Duodenal mucosa (tissue), 2 donors: ENCODE results near the gene ZNF3.

Experiments used
- H3K27ac ChIP-seq: one replicate; pipeline ENCODE4 v1.7.0; 2013; ENCODE audit warnings: low read depth, low read length
- H3K27me3 ChIP-seq, 2 donors: one replicate each; pipeline ENCODE4 v1.7.0; 2013; ENCODE audit warnings: low read length in 2 of 2, control low read depth in 1 of 2; ENCODE audit not compliant: insufficient read depth in 2 of 2, control insufficient read depth in 1 of 2
- H3K36me3 ChIP-seq, 2 donors: one replicate each; pipeline ENCODE4 v1.7.0; 2013; ENCODE audit warnings: low read length in 2 of 2, control low read depth in 1 of 2; ENCODE audit not compliant: insufficient read depth in 2 of 2, control insufficient read depth in 1 of 2
- H3K4me1 ChIP-seq, 2 donors: one replicate each; pipeline ENCODE4 v1.7.0; 2013; ENCODE audit warnings: low read length in 2 of 2, control low read depth in 1 of 2; ENCODE audit not compliant: insufficient read depth in 2 of 2, control insufficient read depth in 1 of 2
- H3K4me3 ChIP-seq, 2 donors: one replicate each; pipeline ENCODE4 v1.7.0; 2013; ENCODE audit warnings: low read length in 2 of 2, low read depth in 1 of 2
- H3K9ac ChIP-seq, 2 donors: one replicate each; pipeline ENCODE4 v1.7.0; 2013; ENCODE audit warnings: low read length in 2 of 2, low read depth in 1 of 2
- H3K9me3 ChIP-seq, 2 donors: one replicate each; pipeline ENCODE4 v1.7.0; 2013; ENCODE audit warnings: low read length in 2 of 2, control low read depth in 1 of 2; ENCODE audit not compliant: control insufficient read depth in 1 of 2

Gene ZNF3

GRCh38 chr7:100033526-100033925 lies 48.0 kb downstream of the ZNF3 start:
- Histone ChIP-seq H3K27ac (no peak overlapping the region), H3K36me3 (peaks cover 55 to 73% of the 10 kb centered on the region in 2 donors), H3K9me3 (no peaks in the 10 kb centered on the region)

GRCh38 chr7:100029596-100029995 lies 51.9 kb downstream of the ZNF3 start:
- H3K27me3 ChIP-seq: no peaks in the 10 kb centered on the region
- no peak overlapping the region for H3K27ac ChIP-seq
- no peaks in the 10 kb centered on the region for H3K4me1 ChIP-seq
- H3K9me3 ChIP-seq: no peaks in the 10 kb centered on the region
- H3K36me3 ChIP-seq: peaks cover 39 to 86% of the 10 kb centered on the region in 2 donors
- H3K4me3 ChIP-seq: no peak overlapping the region
- H3K9ac ChIP-seq: no peak overlapping the region

More at GRCh38 chr7:100033526-100033925, 48.0 kb downstream of the ZNF3 start:
- no peaks in the 10 kb centered on the region for H3K27me3 ChIP-seq
- no peak overlapping the region for H3K9ac ChIP-seq
- peaks cover 15 to 22% of the 10 kb centered on the region in 2 donors for H3K4me1 ChIP-seq
- no peak overlapping the region for H3K4me3 ChIP-seq

- peaks cover 11 to 13% of the 10 kb centered on the region in 2 donors for H3K4me1 ChIP-seq
- H3K36me3 ChIP-seq: peaks cover 33 to 89% of the 10 kb centered on the region in 2 donors
- no peak overlapping the region for H3K9ac ChIP-seq
- no peak overlapping the region for H3K27ac ChIP-seq
- H3K4me3 ChIP-seq: no peak overlapping the region
- no peaks in the 10 kb centered on the region for H3K9me3 ChIP-seq
- H3K27me3 ChIP-seq: no peaks in the 10 kb centered on the region
Measured at GRCh38 chr7:100027197-100027596, 54.3 kb downstream of the ZNF3 start.

GRCh38 chr7:100024020-100024619 lies 57.4 kb downstream of the ZNF3 start:
- Histone ChIP-seq H3K9me3 (no peaks in the 10 kb centered on the region), H3K27ac (no peak overlapping the region), H3K4me1 (peaks cover 19 to 25% of the 10 kb centered on the region in 2 donors), H3K36me3 (peaks cover 15 to 65% of the 10 kb centered on the region in 2 donors), H3K4me3 (no peak overlapping the region), H3K27me3 (no peaks in the 10 kb centered on the region), H3K9ac (no peak overlapping the region)

- H3K27ac ChIP-seq: no peak overlapping the region
- H3K9me3 ChIP-seq: no peaks in the 10 kb centered on the region
- no peaks in the 10 kb centered on the region for H3K27me3 ChIP-seq
- H3K9ac ChIP-seq: no peak overlapping the region
- peaks cover 23 to 29% of the 10 kb centered on the region in 2 donors for H3K4me1 ChIP-seq
- H3K36me3 ChIP-seq: peaks cover 15 to 66% of the 10 kb centered on the region in 2 donors
- H3K4me3 ChIP-seq: no peak overlapping the region
Measured at GRCh38 chr7:100023526-100023925, 58.0 kb downstream of the ZNF3 start.

- Histone ChIP-seq H3K27ac (peak overlapping the region; percentile 48), H3K4me1 (peaks cover 28 to 31% of the 10 kb centered on the region in 2 donors), H3K27me3 (no peaks in the 10 kb centered on the region), H3K9me3 (no peaks in the 10 kb centered on the region), H3K4me3 (no peak overlapping the region), H3K9ac (peak overlapping the region in 1 of 2 donors; percentile 53), H3K36me3 (peaks cover 15 to 57% of the 10 kb centered on the region in 2 donors)
Measured at GRCh38 chr7:100022621-100023020, 58.9 kb downstream of the ZNF3 start.

GRCh38 chr7:100021297-100021696 lies 60.2 kb downstream of the ZNF3 start:
- no peak overlapping the region for H3K9ac ChIP-seq
- no peaks in the 10 kb centered on the region for H3K27me3 ChIP-seq
- H3K36me3 ChIP-seq: peaks cover 15 to 46% of the 10 kb centered on the region in 2 donors
- no peaks in the 10 kb centered on the region for H3K9me3 ChIP-seq
- H3K4me1 ChIP-seq: peaks cover 31 to 45% of the 10 kb centered on the region in 2 donors
- H3K27ac ChIP-seq: no peak overlapping the region
- H3K4me3 ChIP-seq: no peak overlapping the region
